GM19025 (cell line): ENCODE measurements around the gene ABR.
"Not testable (repeated sequence)": the region's sequence is repeated elsewhere in the genome, so short reads cannot be mapped to it uniquely, and the experiment has no call there.

ENCODE experiments used
- ATAC-seq: cut with Tn5 transposase; IDR thresholded peaks from one replicate; pipeline ENCODE4 v1.9.1; 2021; ENCODE audit warnings: mild to moderate bottlenecking, low read depth, moderate library complexity; ENCODE audit not compliant: unreplicated experiment

The ABR gene

DNA sequence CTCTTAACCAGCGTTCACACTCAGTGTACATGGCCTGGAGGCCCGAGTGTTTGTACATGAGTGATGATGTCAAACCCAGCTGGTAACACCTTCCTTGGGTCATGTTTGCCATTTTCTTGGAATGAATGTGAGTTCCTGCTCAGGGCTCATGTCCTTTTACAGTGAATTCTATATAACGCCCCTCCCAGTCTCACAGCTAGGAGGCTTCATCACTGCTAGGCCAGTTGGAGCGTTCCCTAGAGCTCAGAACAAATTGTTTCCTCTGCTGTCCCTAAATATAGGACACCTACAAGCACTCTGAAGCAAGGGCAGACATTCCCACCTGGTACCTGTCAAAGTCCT, 177.4 kb downstream of the ABR start:
- no peak for ATAC-seq

DNA sequence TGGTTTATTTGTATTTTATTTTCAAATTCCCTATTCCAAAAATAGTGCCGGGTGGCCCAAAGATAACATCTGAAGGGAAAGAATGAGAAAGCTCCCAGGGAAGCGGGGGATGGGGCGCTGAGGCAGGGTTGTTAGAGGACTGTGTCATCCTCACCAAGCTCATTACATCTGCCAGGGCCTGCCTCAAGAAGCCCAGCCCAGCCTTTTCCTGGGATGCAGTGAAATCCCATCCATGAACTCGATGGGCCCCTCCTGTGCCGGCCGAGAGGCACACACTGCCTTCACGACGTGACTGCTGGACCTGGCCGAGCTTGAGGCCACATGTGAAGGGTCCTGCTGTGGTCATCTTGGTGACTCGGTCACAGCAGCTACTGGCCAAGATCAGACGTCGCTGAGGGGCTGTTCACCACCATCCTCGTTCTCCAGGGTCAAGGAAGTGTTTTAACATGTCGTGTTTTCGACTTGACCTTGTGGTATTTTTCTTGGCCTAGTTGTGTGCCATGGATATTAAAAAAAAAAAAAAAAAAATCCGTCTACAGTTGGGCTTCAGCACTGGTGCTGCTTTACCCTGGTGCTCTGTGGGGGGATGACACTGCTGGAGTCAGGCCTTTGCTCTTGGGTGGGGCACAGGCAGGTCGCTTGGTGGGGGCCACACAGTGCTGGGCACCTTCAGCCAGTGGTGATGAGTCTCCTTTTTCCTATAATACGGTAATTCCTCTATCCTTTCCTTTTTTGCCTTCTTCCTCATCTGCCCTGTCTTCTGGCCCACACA, 178.0 kb downstream of the ABR start:
- no peak for ATAC-seq

DNA sequence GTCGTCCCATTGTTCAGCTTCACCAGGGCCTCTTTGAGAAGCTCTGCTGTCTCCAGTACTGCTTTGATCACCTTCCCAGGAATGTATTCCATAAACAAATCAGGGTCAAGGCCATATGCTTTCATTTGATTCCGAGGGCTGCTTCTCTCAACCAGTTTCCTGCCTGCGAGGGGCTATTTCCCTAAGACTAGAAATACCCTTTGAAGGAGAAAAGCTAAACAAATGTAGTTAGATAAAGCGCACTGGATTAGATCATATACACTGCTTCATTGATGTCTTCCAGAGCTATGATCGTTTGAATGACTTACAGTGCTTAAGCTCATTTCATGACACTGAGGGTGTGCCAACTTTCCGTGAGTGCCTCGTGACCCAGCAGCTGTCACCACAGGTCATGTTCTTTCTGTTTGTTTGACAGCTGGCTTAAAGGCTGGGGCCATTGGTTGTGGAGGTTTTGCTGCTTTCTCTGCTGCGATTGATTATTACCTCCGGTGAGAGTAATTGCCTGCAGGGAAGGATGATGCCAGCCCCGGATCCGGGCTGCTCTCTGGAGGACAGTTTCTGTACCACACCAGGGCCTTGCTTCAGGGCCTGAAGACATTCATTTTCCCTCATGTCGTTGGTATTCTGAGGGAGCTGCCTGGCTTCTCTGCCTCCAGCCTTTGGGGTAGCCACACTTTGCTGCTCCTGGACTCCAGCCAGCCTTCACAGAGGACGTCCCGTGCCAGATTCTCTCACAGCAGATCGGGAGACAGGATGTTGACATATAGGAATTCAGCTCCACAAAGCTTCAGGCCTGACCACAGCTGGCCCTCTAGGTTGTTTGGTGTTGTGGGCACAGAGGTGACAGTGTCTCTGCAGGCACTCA, 179.0 kb downstream of the ABR start:
- ATAC-seq = no peak

DNA sequence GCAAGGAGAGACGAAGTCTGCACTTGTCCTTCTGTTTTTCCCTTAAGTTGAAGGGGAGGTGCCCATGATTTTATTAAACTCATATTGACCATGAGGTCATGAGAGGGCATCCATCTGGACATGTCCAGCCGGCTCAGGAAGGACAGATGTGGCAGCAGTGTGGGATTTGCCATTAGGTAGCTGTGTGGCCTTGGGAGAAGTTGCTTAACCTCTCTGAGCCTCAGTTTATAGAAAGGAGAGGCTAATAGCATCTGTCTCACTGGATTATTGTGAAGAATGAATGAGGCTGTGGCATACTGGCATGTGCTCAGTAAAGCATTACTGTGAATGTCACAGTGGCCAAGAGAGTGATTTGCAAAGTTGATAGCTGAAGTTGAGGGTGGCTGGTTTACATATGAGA, 181.7 kb downstream of the ABR start:
- ATAC-seq = no peak

DNA sequence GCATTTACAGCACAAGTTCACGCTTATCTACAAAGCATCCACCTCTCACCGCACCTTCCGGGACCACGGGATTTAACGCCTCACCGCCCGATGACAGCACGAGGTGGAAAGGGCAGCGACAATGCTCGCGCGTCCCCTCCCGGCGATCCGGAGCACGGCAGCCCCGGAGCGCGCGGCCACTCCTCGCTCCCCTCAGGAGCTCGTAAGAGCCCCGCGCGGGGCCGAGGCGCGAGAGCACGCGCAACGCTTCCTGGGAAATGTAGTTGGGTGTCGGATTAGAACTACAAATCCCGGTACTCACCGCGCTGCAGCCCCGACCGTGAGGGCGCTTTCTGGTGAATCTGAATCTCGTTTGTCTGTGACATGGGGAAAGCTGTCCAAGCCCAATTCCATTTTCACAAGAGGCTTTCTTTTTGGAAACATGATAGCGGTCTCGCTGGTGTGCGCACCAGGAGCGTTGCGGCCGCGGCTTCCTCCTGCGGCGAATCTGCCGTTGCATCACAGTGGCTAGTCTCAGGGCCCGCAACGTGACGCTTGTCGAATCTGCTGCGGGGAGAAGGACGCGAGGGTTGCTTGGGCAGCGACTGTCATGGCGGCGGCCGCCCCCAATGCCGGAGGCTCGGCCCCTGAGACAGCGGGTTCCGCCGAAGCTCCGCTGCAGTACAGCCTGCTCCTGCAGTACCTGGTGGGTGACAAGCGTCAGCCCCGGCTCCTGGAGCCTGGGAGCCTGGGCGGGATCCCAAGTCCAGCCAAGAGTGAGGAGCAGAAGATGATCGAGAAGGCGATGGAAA, 183.0 kb downstream of the ABR start, which contains the start of gene TIMM22:
Gene TIMM22 (plus strand): TSS at position 576 of the 791 bp plus-strand sequence. CDS start 14 bp downstream, at position 590.
- peak; percentile 95 for ATAC-seq

DNA sequence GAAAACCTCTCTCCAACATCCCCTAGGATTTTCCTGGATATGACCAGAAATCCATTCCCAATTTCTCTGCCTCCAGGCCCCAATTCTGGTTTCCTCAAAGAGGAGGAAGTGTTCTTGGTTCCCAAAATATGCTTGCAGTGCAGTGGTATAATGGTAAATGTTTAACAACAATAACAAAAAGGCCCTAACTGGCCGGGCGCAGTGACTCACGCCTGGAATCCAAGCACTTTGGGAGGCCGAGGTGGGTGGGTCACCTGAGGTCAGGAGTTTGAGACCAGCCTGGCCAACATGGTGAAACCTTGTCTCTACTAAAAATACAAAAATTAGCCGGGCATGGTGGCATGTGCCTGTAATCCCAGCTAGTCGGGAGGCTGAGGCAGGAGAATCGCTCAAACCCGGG, 184.5 kb downstream of the ABR start:
- ATAC-seq = not testable (repeated sequence)

DNA sequence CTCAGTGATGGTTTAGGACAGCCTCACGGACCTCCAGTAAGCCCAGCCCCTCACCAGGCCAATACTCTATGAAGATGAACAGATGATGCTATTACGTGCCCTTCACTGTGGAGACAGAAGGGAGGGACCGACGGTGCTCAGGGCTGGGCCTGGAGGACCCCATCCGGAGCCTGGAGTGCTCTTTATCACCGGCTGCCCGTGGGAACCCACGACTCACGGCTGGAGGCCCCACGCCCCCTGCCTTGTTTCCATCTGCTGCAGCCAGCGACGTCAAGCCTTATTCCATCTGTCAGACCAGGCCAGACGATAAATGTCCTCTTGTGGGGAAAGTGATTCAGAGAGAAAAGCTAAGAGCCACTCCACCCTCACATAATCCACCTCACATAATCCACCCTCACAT, 186.8 kb downstream of the ABR start:
- no peak for ATAC-seq

DNA sequence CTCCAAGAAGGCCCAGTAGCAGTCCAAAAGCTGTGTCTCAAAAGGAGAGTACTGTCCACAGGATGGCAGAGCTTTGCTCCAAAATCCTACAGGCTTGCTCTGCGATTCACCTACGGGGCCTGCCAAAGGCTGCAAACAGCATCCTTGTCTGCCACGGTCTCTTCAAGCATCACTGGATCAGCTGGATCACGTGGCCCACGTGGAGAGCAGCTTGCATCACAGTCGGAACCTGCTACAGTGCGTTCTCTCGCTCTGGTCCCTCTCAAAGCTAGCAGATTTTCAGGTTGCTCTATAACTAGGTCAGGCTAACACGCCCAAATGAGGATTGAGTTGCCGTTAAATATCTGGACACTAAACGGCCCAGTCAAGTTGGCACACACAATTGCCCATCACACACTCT, 191.2 kb downstream of the ABR start:
- no peak for ATAC-seq

DNA sequence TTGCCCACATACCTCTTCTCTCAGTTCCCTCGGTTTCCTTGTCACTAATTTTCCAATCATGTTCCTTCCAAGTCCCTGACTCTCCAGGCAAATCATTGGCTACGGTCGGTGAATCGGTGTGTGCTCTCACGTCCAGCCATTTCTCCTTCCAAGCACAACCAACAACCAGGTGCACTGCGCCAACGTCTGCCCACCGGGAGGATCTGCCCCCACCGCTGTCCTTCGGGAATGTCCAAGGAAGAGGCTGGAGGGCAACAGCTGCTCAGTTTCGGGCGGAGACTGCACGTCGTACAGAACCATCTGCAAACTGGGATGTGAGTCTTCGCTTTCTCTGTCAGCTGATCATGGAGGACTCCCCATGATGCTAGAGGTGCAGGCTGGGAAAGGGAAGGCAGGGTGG, 191.8 kb downstream of the ABR start:
- no peak for ATAC-seq

DNA sequence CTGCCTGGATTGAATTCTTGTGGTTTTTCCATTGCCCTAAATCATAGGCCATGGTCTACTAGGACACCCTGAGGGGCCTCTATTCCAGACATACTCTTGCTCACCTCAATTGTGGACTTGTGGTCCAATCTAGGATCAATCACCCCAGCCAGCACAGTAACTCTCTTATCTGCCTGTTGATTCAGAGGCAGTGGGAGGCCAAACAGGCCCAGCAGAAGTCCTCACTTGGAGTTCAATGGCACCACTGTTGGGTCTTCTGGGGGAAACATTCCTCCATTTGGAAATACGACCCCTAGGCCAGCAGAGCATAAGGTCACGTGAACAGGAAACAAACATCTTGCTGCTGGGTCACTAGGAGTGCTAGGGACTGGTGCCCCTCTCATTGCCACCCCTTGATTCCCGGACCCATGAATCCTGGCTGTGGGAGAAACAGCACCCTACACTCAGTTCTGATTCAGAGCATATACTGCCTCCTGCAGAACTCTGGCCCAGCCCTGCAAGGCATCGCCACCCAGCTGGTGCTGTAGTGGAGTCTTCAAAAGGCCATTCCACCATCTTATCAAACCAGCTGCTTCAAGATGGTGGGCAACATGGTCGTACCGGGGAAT, 193.4 kb downstream of the ABR start:
- no peak for ATAC-seq

DNA sequence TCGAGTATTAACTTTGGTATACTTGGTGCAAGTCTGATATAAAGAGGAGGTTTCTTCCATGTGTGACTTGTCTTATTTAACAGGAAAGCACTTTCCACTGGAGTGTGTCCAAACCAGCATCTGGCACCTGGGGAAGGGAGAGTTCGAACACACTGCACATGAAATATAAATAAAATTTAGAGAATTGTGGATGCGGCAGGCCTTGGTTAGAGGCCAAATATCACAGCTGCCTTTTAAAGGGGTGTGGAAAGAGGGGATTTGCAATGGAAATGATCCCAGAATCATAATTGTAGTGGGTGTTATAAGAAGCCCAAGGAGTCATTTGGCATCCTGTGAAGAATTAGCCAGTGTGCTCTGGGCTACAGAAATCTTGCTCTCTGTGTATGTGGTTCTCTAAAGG, 195.9 kb downstream of the ABR start:
- ATAC-seq = no peak

DNA sequence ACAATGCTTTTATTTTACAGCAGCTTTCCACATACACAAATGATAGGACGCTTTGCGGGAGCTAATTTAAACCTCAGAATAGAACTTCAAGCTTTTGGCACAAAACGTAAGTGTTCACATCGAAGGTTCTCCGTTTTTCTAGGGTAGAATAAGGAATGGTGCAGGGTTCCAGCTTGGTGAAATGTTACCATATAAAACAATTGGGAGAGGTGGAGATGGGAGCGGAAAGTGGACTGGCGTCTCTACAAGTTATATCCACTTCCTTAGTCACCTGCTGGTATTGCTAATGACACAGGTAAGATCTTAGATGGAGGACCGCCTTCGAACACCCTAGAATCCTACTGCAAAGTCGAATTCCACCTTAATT, 198.5 kb downstream of the ABR start:
- no peak for ATAC-seq

DNA sequence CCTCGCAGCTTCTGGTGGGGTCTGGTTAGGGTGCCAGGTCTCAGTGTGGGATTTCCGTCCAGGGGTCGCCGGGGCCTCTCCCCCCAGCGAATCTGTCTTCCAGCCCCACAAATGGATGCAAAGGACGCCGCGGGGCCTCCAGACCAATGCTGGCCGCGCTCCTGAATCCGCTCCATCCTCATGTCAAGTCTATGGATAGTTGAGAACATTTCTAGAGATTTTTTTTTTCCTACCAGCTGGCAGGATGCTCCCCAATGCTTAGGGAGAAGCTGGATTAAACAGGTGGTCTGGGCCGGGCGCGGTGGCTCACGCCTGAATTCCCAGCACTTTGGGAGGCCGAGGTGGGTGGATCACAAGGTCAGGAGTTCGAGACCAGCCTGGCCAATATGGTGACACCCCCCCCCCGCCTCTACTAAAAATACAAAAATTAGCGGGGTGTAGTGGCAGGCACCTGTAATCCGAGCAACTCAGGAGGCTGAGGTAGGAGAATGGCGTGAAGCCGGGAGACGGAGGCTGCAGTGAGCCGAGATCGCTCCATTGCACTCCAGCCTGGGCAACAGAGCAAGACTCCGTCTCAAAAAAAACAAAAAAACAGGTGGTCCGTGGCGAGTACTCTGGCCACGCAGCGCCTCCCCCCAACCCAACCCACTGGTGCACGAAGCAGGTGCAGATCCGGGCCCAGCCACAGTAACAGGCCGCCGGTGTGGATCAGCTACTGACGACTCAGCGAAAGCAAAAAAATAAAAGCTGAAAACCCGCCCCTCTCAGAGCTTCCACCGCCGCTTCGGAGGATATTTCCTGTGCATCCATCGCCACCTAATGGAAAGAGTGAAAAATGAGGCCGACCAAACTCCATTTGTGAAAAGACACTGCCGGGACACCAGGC, 199.1 kb downstream of the ABR start:
- no peak for ATAC-seq

DNA sequence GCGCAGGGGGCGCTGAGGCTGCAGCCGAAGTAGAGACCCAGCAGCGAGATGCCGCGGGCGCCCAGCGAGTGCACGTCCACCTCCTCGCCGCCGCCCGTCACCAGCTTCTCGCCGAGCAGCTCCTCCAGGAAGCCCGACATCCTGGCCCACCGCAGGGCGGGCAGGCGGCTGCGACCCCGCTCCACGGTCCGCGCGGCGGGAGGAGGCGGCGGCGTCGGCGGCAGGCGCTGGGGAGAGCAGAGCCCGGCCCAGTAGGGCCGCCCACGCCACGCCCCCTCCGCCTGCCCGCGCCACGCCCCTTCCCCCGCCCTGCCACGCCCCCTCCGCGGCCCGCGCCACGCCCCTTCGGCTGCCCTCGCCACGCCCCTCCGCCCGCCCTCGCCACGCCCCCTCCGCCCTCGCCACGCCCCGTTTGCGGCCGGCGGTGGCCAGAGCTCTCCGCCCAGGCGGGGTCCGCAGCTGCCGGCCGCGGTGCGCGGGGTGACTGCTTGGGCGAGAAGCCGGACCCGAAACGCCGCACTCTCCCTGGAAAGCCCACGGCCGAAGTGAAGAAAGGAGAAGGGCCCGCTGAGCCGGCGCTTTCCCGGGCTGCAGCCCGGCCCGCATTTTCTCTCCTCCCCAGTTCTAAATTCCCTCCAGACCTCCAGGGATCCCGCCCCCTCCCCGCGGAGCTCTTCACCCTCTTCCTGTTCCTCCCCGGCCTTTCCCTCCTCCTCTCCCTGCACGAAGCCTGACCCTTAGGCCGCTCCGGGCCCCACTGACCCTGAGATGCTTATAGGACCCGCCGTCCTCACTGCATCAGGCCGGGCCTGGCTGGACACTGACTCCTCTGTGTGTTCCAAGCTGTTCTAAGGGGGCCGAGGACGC, 200.0 kb downstream of the ABR start, which contains the start of gene NXN:
Gene NXN (minus strand): TSS at position 238 of the 867 bp plus-strand sequence.
- ATAC-seq = peak; percentile 77

DNA sequence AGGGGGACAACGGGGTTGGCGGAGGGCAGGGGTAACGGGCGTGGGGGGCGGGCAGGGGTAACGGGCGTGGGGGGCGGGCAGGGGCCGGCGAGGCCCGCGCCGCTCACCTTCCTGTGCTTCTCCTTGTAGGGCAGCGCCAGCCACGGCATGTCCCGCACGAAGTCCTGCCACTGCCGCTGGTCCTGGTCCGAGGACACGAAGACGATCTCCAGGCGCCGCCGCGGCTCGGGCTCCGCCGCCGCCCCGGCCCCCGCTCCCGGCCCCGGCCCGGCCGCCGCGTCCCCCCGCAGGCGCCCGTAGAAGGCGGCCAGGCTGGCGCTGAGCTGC, 200.6 kb downstream of the ABR start:
- ATAC-seq = no peak

DNA sequence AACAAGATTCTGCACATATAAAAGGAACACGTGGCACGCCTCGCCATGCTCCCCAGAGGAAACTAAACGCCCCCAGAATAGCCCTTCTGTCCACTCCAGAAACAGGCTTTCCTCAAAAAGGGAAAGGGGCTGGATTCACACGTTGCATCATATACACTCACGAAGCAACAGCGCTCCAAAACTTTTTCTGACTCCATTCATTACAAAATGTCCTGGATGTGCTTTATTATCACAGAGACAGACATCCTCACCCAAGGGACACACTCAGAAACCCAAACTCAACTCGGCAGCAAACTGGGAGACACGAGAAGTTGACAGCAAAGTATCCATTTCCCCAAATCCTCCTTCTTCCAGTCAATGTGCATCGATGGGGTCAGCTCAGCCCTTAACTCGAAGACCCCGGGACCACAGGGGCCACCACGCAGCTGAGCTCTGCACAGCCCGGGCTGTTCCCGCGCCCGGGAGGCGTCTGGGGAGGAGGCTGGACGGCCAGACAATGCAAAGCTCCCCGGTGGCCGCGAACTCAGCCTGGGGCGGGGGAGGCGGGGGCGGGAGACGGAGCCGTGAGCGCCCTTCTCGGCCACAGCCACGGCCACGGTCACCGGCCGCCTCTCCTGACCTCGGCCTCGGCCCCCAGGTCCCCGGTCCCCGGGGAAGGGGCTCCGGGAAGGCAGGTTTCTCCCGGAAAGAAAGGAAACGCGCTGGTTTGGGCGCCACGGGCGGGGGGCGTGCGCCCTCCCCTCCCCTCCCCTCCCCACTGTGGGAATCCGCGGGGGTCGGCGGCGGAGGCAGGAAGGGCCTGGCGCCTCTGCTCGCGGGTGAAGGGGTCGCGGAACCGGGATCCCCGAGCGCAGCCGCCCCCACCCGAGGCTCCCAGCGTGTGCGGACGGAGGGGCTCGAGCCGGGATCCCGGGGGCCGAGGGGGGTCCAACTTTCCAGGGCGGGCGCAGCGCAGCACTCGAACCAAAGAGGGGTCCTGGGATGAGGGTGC, 201.4 kb downstream of the ABR start:
- ATAC-seq = no peak

DNA sequence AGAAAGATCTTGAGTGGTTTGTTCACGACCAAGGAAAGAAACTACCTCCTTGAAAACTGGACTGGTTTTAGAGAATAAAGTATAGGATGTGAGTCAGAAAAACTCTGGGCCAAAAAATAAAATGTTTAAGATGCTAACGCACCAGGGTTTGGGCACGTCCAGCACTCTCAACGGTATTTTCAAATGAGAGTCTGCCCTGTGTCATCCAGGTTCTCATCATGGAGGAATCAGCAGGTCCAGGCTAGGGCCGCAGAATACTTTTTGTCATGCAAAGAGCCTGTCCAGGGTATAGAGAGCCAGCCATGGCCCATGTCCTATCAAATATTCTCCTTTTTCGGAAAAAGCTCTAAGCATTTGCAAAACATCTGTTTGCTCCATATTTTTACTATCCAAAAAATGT, 202.6 kb downstream of the ABR start:
- no peak for ATAC-seq

DNA sequence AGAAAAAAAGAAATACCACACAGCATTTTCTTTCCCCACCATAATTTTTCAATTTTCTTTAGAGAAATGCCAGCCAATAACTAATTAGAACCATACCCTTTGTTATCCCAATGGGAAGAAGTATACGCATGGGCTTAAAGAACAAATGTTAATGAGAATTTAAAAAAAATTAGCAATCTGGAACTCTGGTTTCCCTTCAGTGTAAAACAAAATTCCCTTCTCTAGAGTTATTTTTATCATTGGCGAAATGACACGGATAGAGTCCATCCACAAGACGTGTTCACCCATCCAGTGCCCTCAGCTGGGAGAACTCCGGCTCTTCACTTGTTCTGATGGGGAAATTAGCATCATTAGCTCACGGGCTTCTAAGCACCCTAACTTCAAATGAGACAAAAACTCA, 203.5 kb downstream of the ABR start:
- no peak for ATAC-seq
